ENCODE measurements around the gene COPZ1. TPM values are rescaled to one million over a fixed set of nuclear protein-coding genes. Genes with fewer than 3 reads are reported as not detected.

COPZ1 gene
- total and polyA plus RNA-seq, 9 of the 15 experiments (the other 6 are each of a cell fraction or from before 2014, with no cell fraction given) = 137 to 487 (median 233) TPM

DNA sequence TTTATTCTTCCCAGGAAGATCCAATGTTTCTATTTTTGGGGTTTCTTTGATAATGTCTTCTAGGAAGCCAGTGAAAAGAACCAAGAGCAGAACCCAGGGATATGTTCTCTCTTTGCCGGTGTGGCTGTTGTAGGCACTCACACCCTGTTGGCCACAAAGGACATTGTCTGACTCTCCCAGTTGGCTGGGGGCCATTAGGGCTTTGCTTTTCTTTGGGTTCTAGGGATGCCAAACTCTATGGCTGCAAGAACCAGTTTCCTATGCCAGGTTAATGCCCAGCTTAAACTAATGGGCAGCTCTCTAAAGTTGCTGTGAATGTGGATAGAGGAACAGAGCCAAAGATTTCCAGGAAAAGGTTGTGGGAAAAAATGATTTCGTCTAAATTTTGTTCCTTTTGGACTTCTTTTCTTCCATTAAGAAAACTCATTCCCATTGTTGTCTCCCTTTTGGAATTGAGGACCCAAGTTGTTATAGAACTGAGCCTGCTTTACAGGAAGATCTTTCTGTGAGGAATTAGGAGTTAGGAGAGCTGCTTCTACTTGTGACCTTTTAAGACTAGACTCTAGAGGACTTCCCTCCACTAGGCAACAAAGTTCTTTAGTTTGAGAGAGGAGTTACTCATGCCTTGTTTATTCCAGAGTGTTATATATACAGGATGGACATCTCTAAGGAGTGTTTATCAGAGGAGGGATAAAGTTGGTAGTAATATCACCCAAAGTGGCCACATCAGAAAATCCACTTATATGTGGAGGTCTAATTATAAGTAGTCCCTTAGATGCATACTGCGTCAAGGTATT lies 13.1 kb downstream of the COPZ1 start (continued):
- TF ChIP-seq, protein P1, sequence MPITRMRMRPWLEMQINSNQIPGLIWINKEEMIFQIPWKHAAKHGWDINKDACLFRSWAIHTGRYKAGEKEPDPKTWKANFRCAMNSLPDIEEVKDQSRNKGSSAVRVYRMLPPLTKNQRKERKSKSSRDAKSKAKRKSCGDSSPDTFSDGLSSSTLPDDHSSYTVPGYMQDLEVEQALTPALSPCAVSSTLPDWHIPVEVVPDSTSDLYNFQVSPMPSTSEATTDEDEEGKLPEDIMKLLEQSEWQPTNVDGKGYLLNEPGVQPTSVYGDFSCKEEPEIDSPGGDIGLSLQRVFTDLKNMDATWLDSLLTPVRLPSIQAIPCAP (CRISPR knock-in tag; IDR thresholded peaks at IDR 0.05; ENCODE audit: borderline replicate concordance) = no peak
- TF ChIP-seq KAT2B (IDR thresholded peaks at IDR 0.05; ENCODE audit: low read depth, low read length) (no peak), ZC3H11A (IDR thresholded peaks at IDR 0.05; ENCODE audit: low read depth, low read length) (no peak), NFXL1 (CRISPR knock-in tag; IDR thresholded peaks at IDR 0.05) (no peak), ZC3H4 (CRISPR knock-in tag; IDR thresholded peaks at IDR 0.05; ENCODE audit: borderline replicate concordance) (no peak), FOSL1 (tag; conservative IDR thresholded peaks at IDR 0.05) (no peak), MTA2 (IDR thresholded peaks at IDR 0.05; ENCODE audit: low read depth) (no peak), ARID2 (IDR thresholded peaks at IDR 0.05) (0 out of 2 replicates have a peak, but pooled peaks have one; percentile 3), ZFP36 (IDR thresholded peaks at IDR 0.05; ENCODE audit: low read depth, low read length, partially characterized antibody) (no peak), SMARCA5 (IDR thresholded peaks at IDR 0.05) (no peak), CBFA2T3 (IDR thresholded peaks at IDR 0.05) (no peak), ZNF717 (CRISPR knock-in tag; IDR thresholded peaks at IDR 0.05) (0 out of 2 replicates have a peak, but pooled peaks have one; percentile 36), TCFL5 (CRISPR knock-in tag; conservative IDR thresholded peaks at IDR 0.05) (no peak)
- TF ChIP-seq, protein P2, sequence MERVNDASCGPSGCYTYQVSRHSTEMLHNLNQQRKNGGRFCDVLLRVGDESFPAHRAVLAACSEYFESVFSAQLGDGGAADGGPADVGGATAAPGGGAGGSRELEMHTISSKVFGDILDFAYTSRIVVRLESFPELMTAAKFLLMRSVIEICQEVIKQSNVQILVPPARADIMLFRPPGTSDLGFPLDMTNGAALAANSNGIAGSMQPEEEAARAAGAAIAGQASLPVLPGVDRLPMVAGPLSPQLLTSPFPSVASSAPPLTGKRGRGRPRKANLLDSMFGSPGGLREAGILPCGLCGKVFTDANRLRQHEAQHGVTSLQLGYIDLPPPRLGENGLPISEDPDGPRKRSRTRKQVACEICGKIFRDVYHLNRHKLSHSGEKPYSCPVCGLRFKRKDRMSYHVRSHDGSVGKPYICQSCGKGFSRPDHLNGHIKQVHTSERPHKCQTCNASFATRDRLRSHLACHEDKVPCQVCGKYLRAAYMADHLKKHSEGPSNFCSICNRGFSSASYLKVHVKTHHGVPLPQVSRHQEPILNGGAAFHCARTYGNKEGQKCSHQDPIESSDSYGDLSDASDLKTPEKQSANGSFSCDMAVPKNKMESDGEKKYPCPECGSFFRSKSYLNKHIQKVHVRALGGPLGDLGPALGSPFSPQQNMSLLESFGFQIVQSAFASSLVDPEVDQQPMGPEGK (CRISPR knock-in tag; IDR thresholded peaks at IDR 0.05; ENCODE audit: borderline replicate concordance) = no peak
- TF ChIP-seq, protein P3, sequence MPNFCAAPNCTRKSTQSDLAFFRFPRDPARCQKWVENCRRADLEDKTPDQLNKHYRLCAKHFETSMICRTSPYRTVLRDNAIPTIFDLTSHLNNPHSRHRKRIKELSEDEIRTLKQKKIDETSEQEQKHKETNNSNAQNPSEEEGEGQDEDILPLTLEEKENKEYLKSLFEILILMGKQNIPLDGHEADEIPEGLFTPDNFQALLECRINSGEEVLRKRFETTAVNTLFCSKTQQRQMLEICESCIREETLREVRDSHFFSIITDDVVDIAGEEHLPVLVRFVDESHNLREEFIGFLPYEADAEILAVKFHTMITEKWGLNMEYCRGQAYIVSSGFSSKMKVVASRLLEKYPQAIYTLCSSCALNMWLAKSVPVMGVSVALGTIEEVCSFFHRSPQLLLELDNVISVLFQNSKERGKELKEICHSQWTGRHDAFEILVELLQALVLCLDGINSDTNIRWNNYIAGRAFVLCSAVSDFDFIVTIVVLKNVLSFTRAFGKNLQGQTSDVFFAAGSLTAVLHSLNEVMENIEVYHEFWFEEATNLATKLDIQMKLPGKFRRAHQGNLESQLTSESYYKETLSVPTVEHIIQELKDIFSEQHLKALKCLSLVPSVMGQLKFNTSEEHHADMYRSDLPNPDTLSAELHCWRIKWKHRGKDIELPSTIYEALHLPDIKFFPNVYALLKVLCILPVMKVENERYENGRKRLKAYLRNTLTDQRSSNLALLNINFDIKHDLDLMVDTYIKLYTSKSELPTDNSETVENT (CRISPR knock-in tag; IDR thresholded peaks at IDR 0.05) = no peak
